BE2C (cell line): ENCODE data around the gene SPATA20.

Experiments used
- DNase-seq: peaks from one replicate; pipeline ENCODE4 v3.0.0-alpha.2; 2020
- H3K27me3 ChIP-seq: fragments of 250-450 bp; sonication (Bioruptor Pico); 2 replicates; pipeline ENCODE4 v1.5.1; 2020; ENCODE audit warnings: mild to moderate bottlenecking
- H3K36me3 ChIP-seq: fragments of 250-450 bp; sonication (Bioruptor Pico); 2 replicates; pipeline ENCODE4 v1.5.1; 2020; ENCODE audit warnings: mild to moderate bottlenecking
- H3K4me1 ChIP-seq: fragments of 250-450 bp; sonication (Bioruptor Pico); 2 replicates; pipeline ENCODE4 v1.5.1; 2020
- H3K4me3 ChIP-seq: 2 replicates; pipeline ENCODE4 v1.5.1; 2011; ENCODE audit warnings: low read depth, low read length
- H3K9me3 ChIP-seq: fragments of 250-450 bp; sonication (Bioruptor Pico); 2 replicates; pipeline ENCODE4 v1.5.1; 2020
- TF ChIP-seq, protein P1 (sequence below): IDR thresholded peaks from 2 replicates; pipeline ENCODE4 v1.5.1; 2012; ENCODE audit warnings: mild to moderate bottlenecking, low read depth, low read length

The SPATA20 gene

DNA sequence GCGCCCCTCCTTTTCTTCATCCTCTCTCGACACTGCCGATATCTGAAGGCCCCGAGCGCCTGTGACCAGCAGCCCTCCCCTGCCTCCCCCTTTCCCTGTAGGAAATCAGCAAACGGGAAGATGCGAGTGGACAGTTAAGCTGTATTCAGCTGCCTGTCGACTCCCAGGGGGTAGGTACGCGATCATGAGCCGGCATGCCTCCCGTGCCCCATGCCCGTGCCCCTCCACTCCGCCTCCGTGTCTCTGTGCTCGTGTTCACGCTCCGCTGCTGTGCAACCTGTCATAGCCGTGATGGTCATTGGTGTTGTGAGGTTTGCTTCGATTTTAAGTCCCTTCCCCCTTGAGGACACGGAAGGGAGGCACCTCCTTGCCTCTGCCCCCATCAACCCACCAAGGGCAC, 47.9 kb downstream of the SPATA20 start:
- H3K9me3 ChIP-seq: no peaks in the 10 kb centered on the region
- TF ChIP-seq, protein P1, sequence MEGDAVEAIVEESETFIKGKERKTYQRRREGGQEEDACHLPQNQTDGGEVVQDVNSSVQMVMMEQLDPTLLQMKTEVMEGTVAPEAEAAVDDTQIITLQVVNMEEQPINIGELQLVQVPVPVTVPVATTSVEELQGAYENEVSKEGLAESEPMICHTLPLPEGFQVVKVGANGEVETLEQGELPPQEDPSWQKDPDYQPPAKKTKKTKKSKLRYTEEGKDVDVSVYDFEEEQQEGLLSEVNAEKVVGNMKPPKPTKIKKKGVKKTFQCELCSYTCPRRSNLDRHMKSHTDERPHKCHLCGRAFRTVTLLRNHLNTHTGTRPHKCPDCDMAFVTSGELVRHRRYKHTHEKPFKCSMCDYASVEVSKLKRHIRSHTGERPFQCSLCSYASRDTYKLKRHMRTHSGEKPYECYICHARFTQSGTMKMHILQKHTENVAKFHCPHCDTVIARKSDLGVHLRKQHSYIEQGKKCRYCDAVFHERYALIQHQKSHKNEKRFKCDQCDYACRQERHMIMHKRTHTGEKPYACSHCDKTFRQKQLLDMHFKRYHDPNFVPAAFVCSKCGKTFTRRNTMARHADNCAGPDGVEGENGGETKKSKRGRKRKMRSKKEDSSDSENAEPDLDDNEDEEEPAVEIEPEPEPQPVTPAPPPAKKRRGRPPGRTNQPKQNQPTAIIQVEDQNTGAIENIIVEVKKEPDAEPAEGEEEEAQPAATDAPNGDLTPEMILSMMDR: no peak
- no peak overlapping the region for H3K4me3 ChIP-seq
- H3K36me3 ChIP-seq: no peaks in the 10 kb centered on the region
- no peak for DNase-seq
- peaks cover 18% of the 10 kb centered on the region for H3K4me1 ChIP-seq
- no peaks in the 10 kb centered on the region for H3K27me3 ChIP-seq

DNA sequence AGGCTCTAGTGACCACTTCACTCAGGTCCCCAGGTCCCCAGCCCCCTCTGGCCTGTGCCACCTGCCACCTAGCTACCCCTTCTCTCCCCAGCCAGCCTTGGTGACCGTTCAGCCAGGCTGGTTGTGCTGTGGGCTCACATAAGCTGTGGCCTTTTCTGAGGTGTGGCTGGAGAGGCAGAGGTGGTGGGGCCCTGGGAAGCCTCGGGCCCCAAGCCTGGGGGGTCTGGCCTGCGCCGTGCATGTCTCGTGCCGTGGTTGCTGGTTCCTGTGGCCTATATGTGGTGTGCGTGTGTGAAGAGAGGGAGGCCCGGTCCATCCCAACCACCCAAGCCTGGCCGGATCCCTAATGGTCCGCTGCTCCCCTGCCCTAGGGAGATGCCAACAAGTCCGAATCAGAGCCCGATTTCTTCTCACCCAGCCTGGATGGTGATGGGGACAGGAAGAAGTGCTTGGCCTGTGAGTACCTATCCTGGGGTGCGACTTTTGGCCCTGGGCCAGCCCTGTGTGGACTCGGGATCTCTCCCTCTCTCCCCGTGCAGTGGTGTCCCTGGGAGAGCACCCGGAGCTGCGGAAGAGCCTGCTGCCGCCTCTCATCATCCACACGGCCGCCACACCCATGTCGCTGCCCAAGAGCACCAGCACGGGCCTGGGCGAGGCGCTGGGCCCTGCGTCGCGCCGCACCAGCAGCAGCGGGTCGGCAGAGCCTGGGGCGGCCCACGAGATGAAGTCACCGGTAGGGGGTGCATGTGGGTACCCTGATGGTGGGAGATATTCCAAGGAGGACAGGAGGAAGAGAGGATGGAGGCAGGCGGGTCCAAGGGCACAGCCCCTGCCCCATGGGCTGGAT, 49.4 kb downstream of the SPATA20 start:
- no peak for DNase-seq
- Histone ChIP-seq H3K9me3 (no peaks in the 10 kb centered on the region), H3K27me3 (no peaks in the 10 kb centered on the region), H3K36me3 (no peaks in the 10 kb centered on the region), H3K4me1 (peaks cover 18% of the 10 kb centered on the region), H3K4me3 (no peak overlapping the region)
- TF ChIP-seq, protein P1: no peak

DNA sequence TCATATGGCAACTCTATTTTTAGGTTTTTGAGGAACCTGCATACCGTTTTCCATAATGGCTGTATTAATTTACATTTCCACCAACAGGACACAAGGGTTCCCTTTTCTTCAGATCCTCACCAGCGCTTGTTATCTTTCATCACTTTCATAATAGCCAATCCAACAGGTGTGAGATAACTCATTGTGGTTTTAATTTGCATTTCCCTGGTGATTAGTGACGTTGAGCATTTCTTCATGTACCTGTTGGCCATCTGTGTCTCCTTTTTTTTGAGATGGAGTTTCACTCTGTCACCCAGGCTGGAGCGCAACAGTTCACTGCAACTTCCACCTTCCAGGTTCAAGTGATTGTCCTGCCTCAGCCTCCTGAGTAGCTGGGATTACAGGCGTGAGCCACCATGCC, 51.5 kb downstream of the SPATA20 start:
- no peak overlapping the region for H3K4me3 ChIP-seq
- H3K9me3 ChIP-seq: no peaks in the 10 kb centered on the region
- H3K4me1 ChIP-seq: peaks cover 16% of the 10 kb centered on the region
- H3K27me3 ChIP-seq: no peaks in the 10 kb centered on the region
- TF ChIP-seq, protein P1: no peak
- DNase-seq: no peak
- no peaks in the 10 kb centered on the region for H3K36me3 ChIP-seq

DNA sequence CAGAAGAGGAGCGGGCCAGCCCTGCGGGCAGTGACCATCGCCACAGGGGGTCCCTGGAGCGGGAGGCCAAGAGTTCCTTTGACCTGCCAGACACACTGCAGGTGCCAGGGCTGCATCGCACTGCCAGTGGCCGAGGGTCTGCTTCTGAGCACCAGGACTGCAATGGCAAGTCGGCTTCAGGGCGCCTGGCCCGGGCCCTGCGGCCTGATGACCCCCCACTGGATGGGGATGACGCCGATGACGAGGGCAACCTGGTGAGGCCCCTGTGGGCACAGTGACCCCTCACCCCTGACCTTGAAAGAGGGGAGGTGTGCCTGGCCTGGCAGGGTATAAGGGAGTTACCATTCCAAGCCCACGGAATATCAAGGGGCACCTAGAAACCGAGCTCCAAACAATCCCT, 52.6 kb downstream of the SPATA20 start:
- TF ChIP-seq, protein P1: no peak
- H3K4me1 ChIP-seq: peaks cover 13% of the 10 kb centered on the region
- no peak overlapping the region for H3K4me3 ChIP-seq
- DNase-seq: no peak
- H3K9me3 ChIP-seq: no peaks in the 10 kb centered on the region
- H3K36me3 ChIP-seq: no peaks in the 10 kb centered on the region
- H3K27me3 ChIP-seq: no peaks in the 10 kb centered on the region

DNA sequence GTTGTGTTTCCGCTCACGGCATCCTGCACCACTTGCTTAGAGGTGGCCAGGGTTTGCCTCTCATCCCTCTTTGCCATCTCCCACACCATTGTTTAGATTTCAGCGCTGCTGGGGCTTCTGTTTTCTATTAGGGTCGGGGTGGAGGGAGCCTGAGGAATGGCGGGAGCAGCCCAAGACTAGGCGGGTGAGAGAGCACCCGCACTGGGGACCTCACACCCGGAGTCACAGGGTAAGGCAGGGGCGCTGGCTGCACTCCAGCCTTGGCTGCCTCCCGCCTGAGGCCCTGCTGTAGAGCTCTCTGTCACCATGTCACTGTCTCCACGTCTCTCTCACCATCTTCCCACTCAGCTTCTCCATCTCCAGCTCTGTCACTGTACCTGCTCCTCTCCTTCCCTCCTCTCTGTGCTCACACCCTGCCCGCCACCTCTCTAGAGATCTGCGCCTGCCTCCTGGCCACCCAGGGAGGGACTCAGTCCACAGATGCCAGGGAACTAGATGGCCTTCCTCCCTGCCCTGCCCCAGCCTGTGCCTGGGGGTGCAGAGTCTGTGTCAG, 54.9 kb downstream of the SPATA20 start:
- H3K4me1 ChIP-seq: peaks cover 19% of the 10 kb centered on the region
- H3K4me3 ChIP-seq: no peak overlapping the region
- TF ChIP-seq, protein P1: no peak
- no peaks in the 10 kb centered on the region for H3K9me3 ChIP-seq
- H3K27me3 ChIP-seq: no peaks in the 10 kb centered on the region
- H3K36me3 ChIP-seq: no peaks in the 10 kb centered on the region
- DNase-seq: peak; percentile 38

DNA sequence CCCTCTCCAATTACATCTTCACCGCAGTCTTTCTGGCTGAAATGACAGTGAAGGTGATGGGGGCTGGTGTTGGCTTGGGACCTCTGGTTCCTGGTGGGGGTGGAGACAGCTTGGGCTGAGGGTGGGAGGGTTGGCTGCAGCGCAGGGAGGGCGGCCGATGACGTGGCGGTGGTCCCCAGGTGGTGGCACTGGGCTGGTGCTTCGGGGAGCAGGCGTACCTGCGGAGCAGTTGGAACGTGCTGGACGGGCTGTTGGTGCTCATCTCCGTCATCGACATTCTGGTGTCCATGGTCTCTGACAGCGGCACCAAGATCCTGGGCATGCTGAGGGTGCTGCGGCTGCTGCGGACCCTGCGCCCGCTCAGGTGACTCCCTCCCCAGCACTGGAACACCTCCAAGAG, 55.9 kb downstream of the SPATA20 start:
- Histone ChIP-seq H3K4me3 (no peak overlapping the region), H3K9me3 (no peaks in the 10 kb centered on the region), H3K36me3 (no peaks in the 10 kb centered on the region), H3K27me3 (no peaks in the 10 kb centered on the region), H3K4me1 (peaks cover 19% of the 10 kb centered on the region)
- TF ChIP-seq, protein P1: no peak
- DNase-seq: no peak
